ENCODE data around the gene PDHA1.

- TF ChIP-seq POLR2A (IDR thresholded peaks at IDR 0.05) (no peak), EP300 (IDR thresholded peaks at IDR 0.05) (no peak)
- TF ChIP-seq, protein P1, sequence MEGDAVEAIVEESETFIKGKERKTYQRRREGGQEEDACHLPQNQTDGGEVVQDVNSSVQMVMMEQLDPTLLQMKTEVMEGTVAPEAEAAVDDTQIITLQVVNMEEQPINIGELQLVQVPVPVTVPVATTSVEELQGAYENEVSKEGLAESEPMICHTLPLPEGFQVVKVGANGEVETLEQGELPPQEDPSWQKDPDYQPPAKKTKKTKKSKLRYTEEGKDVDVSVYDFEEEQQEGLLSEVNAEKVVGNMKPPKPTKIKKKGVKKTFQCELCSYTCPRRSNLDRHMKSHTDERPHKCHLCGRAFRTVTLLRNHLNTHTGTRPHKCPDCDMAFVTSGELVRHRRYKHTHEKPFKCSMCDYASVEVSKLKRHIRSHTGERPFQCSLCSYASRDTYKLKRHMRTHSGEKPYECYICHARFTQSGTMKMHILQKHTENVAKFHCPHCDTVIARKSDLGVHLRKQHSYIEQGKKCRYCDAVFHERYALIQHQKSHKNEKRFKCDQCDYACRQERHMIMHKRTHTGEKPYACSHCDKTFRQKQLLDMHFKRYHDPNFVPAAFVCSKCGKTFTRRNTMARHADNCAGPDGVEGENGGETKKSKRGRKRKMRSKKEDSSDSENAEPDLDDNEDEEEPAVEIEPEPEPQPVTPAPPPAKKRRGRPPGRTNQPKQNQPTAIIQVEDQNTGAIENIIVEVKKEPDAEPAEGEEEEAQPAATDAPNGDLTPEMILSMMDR (IDR thresholded peaks at IDR 0.05), result no peak
Measured at GRCh38 chrX:19343085-19343534, 617 bp upstream of the PDHA1 start.
